Neural crest cell (in vitro differentiated cells): ENCODE results near the gene RPP14. TPM values are rescaled to one million over a fixed set of nuclear protein-coding genes. Genes with fewer than 3 reads are reported as not detected.
"Not testable (repeated sequence)": the region's sequence is repeated elsewhere in the genome, so short reads cannot be mapped to it uniquely, and the experiment has no call there.

ENCODE experiments used
- DNase-seq: peaks from one replicate; pipeline ENCODE4 v3.0.0; 2021; ENCODE audit warnings: low read depth, mixed read lengths, low spot score
- H3K27ac Mint-ChIP-seq: one replicate; pipeline ENCODE4 v1.8.0; 2021; ENCODE audit warnings: mild to moderate bottlenecking, mixed read lengths; ENCODE audit not compliant: unreplicated experiment
- H3K27me3 Mint-ChIP-seq: 2 replicates; pipeline ENCODE4 v1.8.0; 2021; ENCODE audit warnings: low read depth, mild to moderate bottlenecking, mixed read lengths
- H3K36me3 Mint-ChIP-seq: 2 replicates; pipeline ENCODE4 v1.8.0; 2021; ENCODE audit warnings: low read depth, mild to moderate bottlenecking, mixed read lengths
- H3K4me1 Mint-ChIP-seq: 2 replicates; pipeline ENCODE4 v1.8.0; 2021; ENCODE audit warnings: mixed read lengths
- H3K4me3 Mint-ChIP-seq: one replicate; pipeline ENCODE4 v1.8.0; 2021; ENCODE audit warnings: mild to moderate bottlenecking, mixed read lengths
- H3K9me3 Mint-ChIP-seq: 2 replicates; pipeline ENCODE4 v1.8.0; 2021; ENCODE audit warnings: mixed read lengths
- total RNA-seq: library from RNA; stranded (reverse); gene quantifications from 2 replicates; pipeline ENCODE4 v1.2.1, GENCODE V29; 2021
- TF ChIP-seq, protein P1 (sequence below): fragments of 200-600 bp; sonication (generic); conservative IDR thresholded peaks from 2 replicates; pipeline ENCODE4 v1.5.0; 2021; ENCODE audit warnings: antibody characterized with exemption, mild to moderate bottlenecking

RPP14 gene
- total RNA-seq, 1 donor from 2014 or later, result 29.9 TPM

DNA sequence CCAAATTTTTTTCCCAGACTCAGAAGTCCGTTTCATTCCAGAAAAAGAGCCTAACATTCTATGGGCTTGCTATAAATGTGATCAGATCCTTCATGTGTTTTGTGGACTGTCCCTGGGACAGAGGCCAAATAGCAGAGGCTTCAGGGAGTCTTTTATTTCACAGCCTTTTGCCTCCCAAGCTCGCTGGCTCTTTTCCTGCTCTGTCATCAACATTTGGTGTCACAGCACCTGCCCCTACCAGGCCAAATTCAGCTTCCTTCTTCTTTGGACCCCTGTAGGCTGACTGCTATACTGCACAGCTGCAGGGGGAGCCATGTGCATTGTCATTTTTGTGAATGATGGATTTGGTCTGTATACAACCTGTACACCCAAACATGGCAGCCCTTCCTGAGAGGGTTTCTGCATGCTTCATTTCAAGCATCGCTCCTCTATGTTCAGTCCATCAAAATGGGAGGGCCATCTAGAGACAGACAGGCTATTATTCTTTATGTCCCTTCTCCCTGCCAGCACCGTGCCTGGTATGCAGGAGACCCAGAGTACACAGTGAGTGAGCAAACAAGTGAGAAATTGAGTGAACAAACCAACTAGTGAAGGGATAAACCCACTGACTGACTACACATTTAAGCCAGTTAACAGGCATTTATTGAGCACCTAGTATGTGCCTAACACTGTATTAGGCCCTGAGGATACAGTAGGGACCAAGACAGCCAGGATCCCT, 17.9 kb upstream of the RPP14 start:
- DNase-seq, result no peak
- no peaks in the 10 kb centered on the region for H3K27me3 Mint-ChIP-seq
- peaks cover 17% of the 10 kb centered on the region for H3K36me3 Mint-ChIP-seq
- H3K27ac Mint-ChIP-seq, result no peak overlapping the region
- H3K9me3 Mint-ChIP-seq, result peaks cover 4% of the 10 kb centered on the region
- H3K4me3 Mint-ChIP-seq, result no peak overlapping the region
- TF ChIP-seq, protein P1, sequence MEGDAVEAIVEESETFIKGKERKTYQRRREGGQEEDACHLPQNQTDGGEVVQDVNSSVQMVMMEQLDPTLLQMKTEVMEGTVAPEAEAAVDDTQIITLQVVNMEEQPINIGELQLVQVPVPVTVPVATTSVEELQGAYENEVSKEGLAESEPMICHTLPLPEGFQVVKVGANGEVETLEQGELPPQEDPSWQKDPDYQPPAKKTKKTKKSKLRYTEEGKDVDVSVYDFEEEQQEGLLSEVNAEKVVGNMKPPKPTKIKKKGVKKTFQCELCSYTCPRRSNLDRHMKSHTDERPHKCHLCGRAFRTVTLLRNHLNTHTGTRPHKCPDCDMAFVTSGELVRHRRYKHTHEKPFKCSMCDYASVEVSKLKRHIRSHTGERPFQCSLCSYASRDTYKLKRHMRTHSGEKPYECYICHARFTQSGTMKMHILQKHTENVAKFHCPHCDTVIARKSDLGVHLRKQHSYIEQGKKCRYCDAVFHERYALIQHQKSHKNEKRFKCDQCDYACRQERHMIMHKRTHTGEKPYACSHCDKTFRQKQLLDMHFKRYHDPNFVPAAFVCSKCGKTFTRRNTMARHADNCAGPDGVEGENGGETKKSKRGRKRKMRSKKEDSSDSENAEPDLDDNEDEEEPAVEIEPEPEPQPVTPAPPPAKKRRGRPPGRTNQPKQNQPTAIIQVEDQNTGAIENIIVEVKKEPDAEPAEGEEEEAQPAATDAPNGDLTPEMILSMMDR, result peak; percentile 13
- H3K4me1 Mint-ChIP-seq, result no peaks in the 10 kb centered on the region

DNA sequence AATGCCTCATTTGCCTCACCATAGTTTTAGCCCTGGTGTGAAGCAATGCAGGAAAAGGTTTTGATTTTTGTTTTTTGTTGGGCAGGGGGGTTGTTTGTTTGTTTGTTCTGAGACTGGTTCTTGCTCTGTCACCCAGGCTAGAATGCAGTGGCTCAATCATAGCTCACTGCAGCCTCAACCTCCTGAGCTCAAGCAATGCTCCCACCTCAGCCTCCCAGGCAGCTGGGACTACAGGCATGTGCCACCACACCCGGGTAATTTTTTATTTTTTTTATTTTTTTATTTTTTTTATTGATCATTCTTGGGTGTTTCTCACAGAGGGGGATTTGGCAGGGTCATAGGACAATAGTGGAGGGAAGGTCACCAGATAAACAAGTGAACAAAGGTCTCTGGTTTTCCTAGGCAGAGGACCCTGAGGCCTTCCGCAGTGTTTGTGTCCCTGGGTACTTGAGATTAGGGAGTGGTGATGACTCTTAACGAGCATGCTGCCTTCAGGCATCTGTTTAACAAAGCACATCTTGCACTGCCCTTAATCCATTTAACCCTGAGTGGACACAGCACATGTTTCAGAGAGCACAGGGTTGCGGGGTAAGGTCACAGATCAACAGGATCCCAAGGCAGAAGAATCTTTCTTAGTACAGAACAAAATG, 17.0 kb upstream of the RPP14 start:
- H3K27ac Mint-ChIP-seq, DNase-seq, H3K27me3 Mint-ChIP-seq, H3K4me1 Mint-ChIP-seq, H3K4me3 Mint-ChIP-seq, H3K9me3 Mint-ChIP-seq: not testable (repeated sequence)
- peaks cover 17% of the 10 kb centered on the region for H3K36me3 Mint-ChIP-seq

DNA sequence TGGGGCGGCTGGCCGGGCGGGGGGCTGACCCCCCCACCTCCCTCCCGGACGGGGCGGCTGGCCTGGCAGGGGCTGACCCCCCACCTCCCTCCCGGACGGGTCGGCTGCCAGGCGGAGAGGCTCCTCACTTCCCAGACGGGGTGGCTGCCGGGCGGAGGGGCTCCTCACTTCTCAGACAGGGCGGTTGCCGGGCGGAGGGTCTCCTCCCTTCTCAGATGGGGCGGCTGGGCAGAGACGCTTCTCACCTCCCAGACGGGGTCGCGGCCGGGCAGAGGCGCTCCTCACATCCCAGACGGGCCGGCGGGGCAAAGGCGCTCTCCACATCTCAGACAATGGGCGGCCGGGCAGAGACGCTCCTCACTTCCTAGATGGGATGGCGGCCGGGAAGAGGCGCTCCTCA, 15.6 kb upstream of the RPP14 start:
- not testable (repeated sequence) for DNase-seq, H3K27me3 Mint-ChIP-seq, H3K9me3 Mint-ChIP-seq, H3K4me3 Mint-ChIP-seq, H3K4me1 Mint-ChIP-seq, H3K27ac Mint-ChIP-seq
- H3K36me3 Mint-ChIP-seq, result peaks cover 17% of the 10 kb centered on the region

DNA sequence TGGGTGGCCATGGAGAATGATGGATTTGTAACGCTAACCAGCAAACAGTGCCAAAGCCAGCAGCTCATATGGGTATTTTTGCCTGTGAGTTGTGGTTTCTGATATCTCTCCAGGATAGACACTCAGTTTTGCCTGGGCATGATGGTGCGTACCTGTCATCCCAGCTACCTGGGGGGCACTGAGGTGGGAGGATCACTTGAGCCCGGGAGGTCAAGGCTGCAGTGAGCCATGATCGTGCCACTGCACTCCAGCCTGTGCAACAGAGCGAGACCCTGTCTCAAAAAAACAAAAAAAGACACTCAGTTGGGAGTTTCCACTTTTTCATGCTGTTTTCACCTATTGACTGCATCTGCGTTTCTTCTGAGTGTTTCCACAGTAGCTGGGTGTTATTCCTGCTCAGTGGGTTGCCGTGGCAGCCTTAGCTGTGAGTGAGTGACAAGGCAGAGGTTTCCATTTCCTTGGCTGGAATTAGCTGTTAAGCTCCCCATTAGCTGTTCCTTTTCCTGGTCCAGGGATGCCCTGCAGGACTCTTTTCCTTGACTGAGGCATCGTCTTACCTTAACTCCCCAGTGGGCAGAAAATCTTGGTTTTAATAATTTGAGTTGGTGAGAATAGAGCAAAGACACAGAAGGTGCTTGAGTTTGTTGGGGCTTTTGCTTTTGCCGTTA, 14.2 kb upstream of the RPP14 start:
- Mint-ChIP-seq H3K36me3 (peaks cover 17% of the 10 kb centered on the region), H3K9me3 (peaks cover 4% of the 10 kb centered on the region), H3K4me3 (no peak overlapping the region), H3K4me1 (peaks cover 10% of the 10 kb centered on the region), H3K27ac (no peak overlapping the region), H3K27me3 (no peaks in the 10 kb centered on the region)
- TF ChIP-seq, protein P1, result no peak
- DNase-seq, result no peak

DNA sequence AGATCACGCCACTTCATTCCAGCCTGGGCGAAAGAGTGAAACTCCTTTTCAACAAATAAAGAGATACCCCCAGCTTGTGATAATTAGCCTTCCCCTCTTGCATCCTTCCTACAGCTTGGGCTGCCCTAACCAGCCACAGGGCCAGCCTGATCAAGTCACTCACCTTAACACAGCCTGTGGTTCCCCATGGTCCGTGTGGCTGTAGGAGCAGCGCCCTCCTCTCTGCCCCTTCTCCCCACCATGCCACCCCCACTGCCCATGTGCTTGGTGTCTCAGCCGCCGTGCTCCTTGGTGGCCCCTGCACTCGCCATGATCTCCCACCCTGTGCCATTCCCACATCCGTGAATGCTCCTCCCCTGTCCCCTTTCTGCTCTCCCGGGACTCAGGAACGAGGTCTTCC, 13.2 kb upstream of the RPP14 start:
- Mint-ChIP-seq H3K4me1 (peaks cover 10% of the 10 kb centered on the region), H3K36me3 (peaks cover 17% of the 10 kb centered on the region), H3K27ac (peak overlapping the region; percentile 9), H3K4me3 (no peak overlapping the region), H3K9me3 (peaks cover 4% of the 10 kb centered on the region), H3K27me3 (no peaks in the 10 kb centered on the region)
- no peak for DNase-seq
- TF ChIP-seq, protein P1, result no peak

DNA sequence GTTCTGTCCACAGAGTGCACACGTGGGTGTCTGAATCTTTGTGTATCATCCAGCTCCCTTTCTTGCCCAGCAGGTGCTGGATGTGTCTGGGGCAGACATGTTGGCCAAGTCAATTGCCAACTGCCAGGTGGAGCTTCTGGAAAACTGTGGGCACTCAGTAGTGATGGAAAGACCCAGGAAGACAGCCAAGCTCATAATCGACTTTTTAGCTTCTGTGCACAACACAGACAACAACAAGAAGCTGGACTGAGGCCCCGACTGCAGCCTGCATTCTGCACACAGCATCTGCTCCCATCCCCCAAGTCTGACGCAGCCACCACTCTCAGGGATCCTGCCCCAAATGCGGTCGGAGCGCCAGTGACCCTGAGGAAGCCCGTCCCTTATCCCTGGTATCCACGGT, 12.5 kb upstream of the RPP14 start:
- peaks cover 13% of the 10 kb centered on the region for H3K36me3 Mint-ChIP-seq
- H3K4me3 Mint-ChIP-seq, result no peak overlapping the region
- DNase-seq, result no peak
- TF ChIP-seq, protein P1, result no peak
- H3K27me3 Mint-ChIP-seq, result no peaks in the 10 kb centered on the region
- peaks cover 10% of the 10 kb centered on the region for H3K4me1 Mint-ChIP-seq
- peaks cover under 1% of the 10 kb centered on the region for H3K9me3 Mint-ChIP-seq
- H3K27ac Mint-ChIP-seq, result peak overlapping the region; percentile 9
